IMR-90 (cell line): ENCODE results near the gene TMCO5A. TPM values are rescaled to one million over a fixed set of nuclear protein-coding genes. Genes with fewer than 3 reads are reported as not detected.

ENCODE experiments used
- ATAC-seq: fragments of 200-7000 bp; cut with Tn5 transposase; 2 replicates; pipeline ENCODE4 v1.9.1; 2020; ENCODE audit warnings: low read depth, mild to moderate bottlenecking, moderate library complexity
- BruUV-seq: library from RNA; stranded (reverse); fragments of 400-500 nt; replicated peaks from 2 replicates; lab custom pipeline; 2021; lab: Mats Ljungman, UMichigan
- CTCF ChIA-PET: fragments of 300-600 bp; formaldehyde crosslinking; extraction: SDS; loops from one replicate; lab custom pipeline; 2021; ENCODE audit warnings: antibody characterized with exemption; lab: Yijun Ruan, JAX
- POLR2A ChIA-PET: fragments of 300-600 bp; sonication (Branson Sonifier 250); formaldehyde crosslinking; loops from one replicate; lab custom pipeline; 2022; ENCODE audit warnings: antibody characterized with exemption; ENCODE audit not compliant: unreplicated experiment; lab: Charles Lee
- DNase-seq: peaks from one replicate; pipeline ENCODE4 v3.0.0; 2013
- H2AFZ ChIP-seq: replicated peaks from 2 replicates; pipeline ENCODE3; 2013; ENCODE audit warnings: low read length, mild to moderate bottlenecking; ENCODE audit not compliant: poor library complexity
- H2AK5ac ChIP-seq: 2 replicates; pipeline ENCODE4 v1.6.1; 2013; ENCODE audit warnings: low read depth, low read length, inconsistent platforms
- H2AK9ac ChIP-seq: replicated peaks from 2 replicates; pipeline ENCODE3; 2013; ENCODE audit warnings: mild to moderate bottlenecking, low read depth, low read length, moderate library complexity; ENCODE audit not compliant: poor library complexity
- H2BK120ac ChIP-seq: 2 replicates; pipeline ENCODE4 v1.6.1; 2013; ENCODE audit warnings: low read depth, low read length, inconsistent platforms
- H2BK15ac ChIP-seq: 3 replicates; pipeline ENCODE4 v1.6.1; 2013; ENCODE audit warnings: low read depth, low read length, inconsistent platforms
- H2BK20ac ChIP-seq: 2 replicates; pipeline ENCODE4 v1.6.1; 2013; ENCODE audit warnings: low read depth, mild to moderate bottlenecking, inconsistent platforms, low read length, moderate library complexity
- H2BK5ac ChIP-seq: 2 replicates; pipeline ENCODE4 v1.6.1; 2013; ENCODE audit warnings: mild to moderate bottlenecking, low read depth, low read length, inconsistent platforms; ENCODE audit not compliant: poor library complexity, severe bottlenecking
- H3K14ac ChIP-seq: replicated peaks from 2 replicates; pipeline ENCODE4 v1.6.1; 2013; ENCODE audit warnings: low read depth, low read length, inconsistent platforms
- H3K18ac ChIP-seq: 2 replicates; pipeline ENCODE4 v1.6.1; 2013; ENCODE audit warnings: low read depth, low read length, control low read depth
- H3K23ac ChIP-seq: 2 replicates; pipeline ENCODE4 v1.6.1; 2013; ENCODE audit warnings: low read depth, low read length, inconsistent platforms
- H3K27ac ChIP-seq: 2 replicates; pipeline ENCODE4 v1.5.1; 2013; ENCODE audit warnings: mild to moderate bottlenecking, control low read depth, low read length; ENCODE audit not compliant: insufficient read depth
- H3K27me3 ChIP-seq: 2 replicates; pipeline ENCODE4 v1.6.1; 2013; ENCODE audit warnings: low read length; ENCODE audit not compliant: control insufficient read depth, insufficient read depth
- H3K36me3 ChIP-seq: 2 replicates; pipeline ENCODE4 v1.6.1; 2013; ENCODE audit warnings: low read length, mixed read lengths; ENCODE audit not compliant: control insufficient read depth, insufficient read depth
- H3K4ac ChIP-seq: 2 replicates; pipeline ENCODE4 v1.6.1; 2013; ENCODE audit warnings: low read depth, low read length, inconsistent platforms
- H3K4me1 ChIP-seq: 2 replicates; pipeline ENCODE4 v1.6.1; 2013; ENCODE audit warnings: low read length, mixed read lengths; ENCODE audit not compliant: control insufficient read depth, insufficient read depth
- H3K4me2 ChIP-seq: 2 replicates; pipeline ENCODE4 v1.6.1; 2013; ENCODE audit warnings: low read depth, mild to moderate bottlenecking, control low read depth, low read length, moderate library complexity
- H3K4me3 ChIP-seq: 2 replicates; pipeline ENCODE4 v1.5.1; 2013; ENCODE audit warnings: low read depth, mild to moderate bottlenecking, control low read depth, low read length, moderate library complexity; ENCODE audit not compliant: insufficient read depth
- H3K56ac ChIP-seq: 2 replicates; pipeline ENCODE4 v1.6.1; 2013; ENCODE audit warnings: low read length, inconsistent platforms; ENCODE audit not compliant: insufficient read depth; ENCODE audit errors: extremely low read depth
- H3K79me1 ChIP-seq, 2 experiments: 2 replicates each; pipeline ENCODE4 v1.6.1; 2013; ENCODE audit warnings: low read length in 2 of 2, inconsistent platforms in 1 of 2, low read depth in 1 of 2
- H3K9ac ChIP-seq: 2 replicates; pipeline ENCODE4 v1.6.1; 2013; ENCODE audit warnings: low read depth, low read length, control low read depth
- H3K9me1 ChIP-seq: 2 replicates; pipeline ENCODE4 v1.6.1; 2013; ENCODE audit warnings: low read length, inconsistent platforms; ENCODE audit not compliant: insufficient read depth
- H3K9me3 ChIP-seq: 2 replicates; pipeline ENCODE4 v1.6.1; 2013; ENCODE audit warnings: low read length; ENCODE audit not compliant: control insufficient read depth, insufficient read depth
- H4K20me1 ChIP-seq: 2 replicates; pipeline ENCODE4 v1.6.1; 2013; ENCODE audit warnings: low read length, inconsistent platforms; ENCODE audit not compliant: insufficient read depth
- H4K5ac ChIP-seq: 2 replicates; pipeline ENCODE4 v1.6.1; 2013; ENCODE audit warnings: mild to moderate bottlenecking, low read depth, low read length, control low read depth
- H4K8ac ChIP-seq, 2 experiments: 2 replicates each; pipeline ENCODE4 v1.6.1; 2013; ENCODE audit warnings: low read depth in 2 of 2, low read length in 2 of 2, control low read depth in 1 of 2, inconsistent platforms in 1 of 2
- H4K91ac ChIP-seq: 2 replicates; pipeline ENCODE4 v1.6.1; 2013; ENCODE audit warnings: low read depth, low read length, inconsistent platforms; ENCODE audit not compliant: insufficient read depth
- CEBPB ChIP-seq: IDR thresholded peaks from 2 replicates; pipeline ENCODE4 v1.6.1; 2012; ENCODE audit warnings: low read depth, low read length, improper control_type of control experiment
- FOS ChIP-seq: fragments of 150-350 bp; IDR thresholded peaks from 2 replicates; pipeline ENCODE4 v1.6.1; 2016; ENCODE audit warnings: low read depth, low read length
- MAFK ChIP-seq: IDR thresholded peaks from 2 replicates; pipeline ENCODE4 v1.6.1; 2012; ENCODE audit warnings: low read depth, low read length, improper control_type of control experiment
- RCOR1 ChIP-seq: IDR thresholded peaks from 2 replicates; pipeline ENCODE4 v1.6.1; 2012; ENCODE audit warnings: mild to moderate bottlenecking, low read length, improper control_type of control experiment; ENCODE audit not compliant: insufficient replicate concordance
- WGBS, 2 experiments: methylation state at CpG; one replicate each; pipeline versions ENCODE4 v1.1.5 to v1.1.7; 2013; ENCODE audit warnings: missing lambda C conversion rate in 2 of 2; ENCODE audit not compliant: insufficient read length in 1 of 2; ENCODE audit errors: extremely low coverage in 2 of 2; 5-methylcytosine and 5-hydroxymethylcytosine counted together
- dilution Hi-C: fragments of 300-500 bp; cut with HindIII; formaldehyde crosslinking; loops from one replicate; pipeline ENCODE4 v1.14.3; 2018; ENCODE audit warnings: low sequenced_read_pairs; ENCODE audit not compliant: unreplicated experiment
- in situ Hi-C: fragments of 300-500 bp; cut with MboI; formaldehyde crosslinking; loops from 3 replicates; pipeline ENCODE4 v1.14.3; 2019; ENCODE audit warnings: low sequenced_read_pairs, inconsistent platforms, mixed read lengths
- intact Hi-C: fragments of 100-400 bp; cut with micrococcal nuclease; formaldehyde crosslinking; loops from 2 replicates; pipeline ENCODE4 v1.10.0; 2022
- polyA plus RNA-seq, 3 experiments: library from polyadenylated mRNA; depleted of rRNA; stranded (reverse); fragments of >200 nt; gene quantifications; 2 replicates each; pipeline ENCODE4 v1.2.3, GENCODE V29; 2012; ENCODE audit warnings: low replicate concordance in 1 of 3
- total RNA-seq: library from RNA; depleted of rRNA; stranded (reverse); fragments of >200 nt; gene quantifications from 2 replicates; pipeline ENCODE4 v1.2.3, GENCODE V29; 2012
- TF ChIP-seq, protein P1 (sequence below): fragments of 150-350 bp; IDR thresholded peaks from 2 replicates; pipeline ENCODE4 v1.6.1; 2016; ENCODE audit warnings: low read depth, mild to moderate bottlenecking, low read length, moderate library complexity, borderline replicate concordance

Gene TMCO5A
- total and polyA plus RNA-seq, 2 of the 4 experiments (the other 2 are of a cell fraction): not detected

DNA sequence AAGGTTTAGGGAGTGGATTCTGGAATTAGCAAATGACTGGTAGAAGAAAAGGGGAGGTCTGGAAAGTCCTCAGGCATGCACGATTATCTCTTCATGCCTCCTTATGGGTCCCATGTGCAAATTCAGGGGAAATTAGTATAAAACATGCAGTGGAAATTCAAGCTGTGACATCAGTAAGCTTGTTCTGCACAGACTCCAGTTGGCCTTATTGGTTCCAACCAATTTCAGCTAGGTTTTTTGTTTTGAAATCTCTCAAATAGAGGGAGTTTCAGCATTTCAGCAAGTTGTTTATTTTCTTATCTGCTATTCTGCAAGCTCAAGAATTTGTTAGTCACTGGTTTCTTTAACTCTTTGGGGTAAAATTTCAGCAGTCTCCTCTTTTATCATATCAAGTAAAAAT lies 774 bp upstream of the TMCO5A start:
- no TSS peak for BruUV-seq
- ATAC-seq (peak; percentile 76), DNase-seq (peak; percentile 93)
- Histone ChIP-seq H4K5ac (no peak overlapping the region; the same call in 1 of the 2 replicates), H2AK5ac (peak overlapping the region; percentile 89; the same call in 1 of the 2 replicates), H3K27ac (peak overlapping the region; percentile 94), H3K23ac (peak overlapping the region; percentile 29; the same call in 1 of the 2 replicates), H3K27me3 (no peaks in the 10 kb centered on the region), H3K4me3 (no peak overlapping the region), H3K14ac (peak overlapping the region; percentile 68), H4K91ac (peak overlapping the region; percentile 88; the same call in 1 of the 2 replicates), H3K4me1 (peaks cover 15% of the 10 kb centered on the region), H3K4me2 (peak overlapping the region; percentile 48; the same call in 1 of the 2 replicates), H2AFZ (no peak overlapping the region), H3K9me1 (peaks cover 4% of the 10 kb centered on the region), H3K56ac (peak overlapping the region; percentile 45; the same call in 1 of the 2 replicates), H2BK15ac (peak overlapping the region; percentile 93), H3K9ac (0 out of 2 replicates have a peak overlapping the region, but pooled peaks have one; percentile 0), H2BK120ac (peak overlapping the region; percentile 97), H4K8ac (peak overlapping the region; percentile 67 to 73; a peak in 2 of 4 replicates), H3K79me1 (no peaks in the 10 kb centered on the region), H2AK9ac (no peak overlapping the region), H3K36me3 (no peaks in the 10 kb centered on the region), H4K20me1 (no peaks in the 10 kb centered on the region), H3K9me3 (no peaks in the 10 kb centered on the region), H3K4ac (peak overlapping the region; percentile 90; the same call in 1 of the 2 replicates), H2BK5ac (peak overlapping the region; percentile 96), H3K18ac (peak overlapping the region; percentile 97; the same call in 1 of the 2 replicates), H2BK20ac (peak overlapping the region; percentile 97)
- ChIA-PET CTCF (no interaction called here), POLR2A (no interaction called here)
- TF ChIP-seq, protein P1, sequence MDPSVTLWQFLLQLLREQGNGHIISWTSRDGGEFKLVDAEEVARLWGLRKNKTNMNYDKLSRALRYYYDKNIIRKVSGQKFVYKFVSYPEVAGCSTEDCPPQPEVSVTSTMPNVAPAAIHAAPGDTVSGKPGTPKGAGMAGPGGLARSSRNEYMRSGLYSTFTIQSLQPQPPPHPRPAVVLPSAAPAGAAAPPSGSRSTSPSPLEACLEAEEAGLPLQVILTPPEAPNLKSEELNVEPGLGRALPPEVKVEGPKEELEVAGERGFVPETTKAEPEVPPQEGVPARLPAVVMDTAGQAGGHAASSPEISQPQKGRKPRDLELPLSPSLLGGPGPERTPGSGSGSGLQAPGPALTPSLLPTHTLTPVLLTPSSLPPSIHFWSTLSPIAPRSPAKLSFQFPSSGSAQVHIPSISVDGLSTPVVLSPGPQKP: no peak
- TF ChIP-seq RCOR1: peak; percentile 43
- peak; percentile 74; the same call in 1 of the 2 replicates for TF ChIP-seq FOS
- TF ChIP-seq MAFK: peak; percentile 30; the same call in 1 of the 2 replicates
- TF ChIP-seq CEBPB: peak; percentile 87
- intact Hi-C loops (no loop called here), dilution Hi-C loops (no loop called here), in situ Hi-C loops (no loop called here)
- WGBS, 2 experiments: no CpG with 5 or more reads among the region's 1 CpG
